ENCODE results near the gene TARBP2. TPM values are rescaled to one million over a fixed set of nuclear protein-coding genes. Genes with fewer than 3 reads are reported as not detected.

TARBP2 gene
- total RNA-seq, 1 experiment from 2014 or later, result 74.0 TPM

GRCh38 chr12:53505086-53505485 lies 4.0 kb downstream of the TARBP2 start:
- ATAC-seq, result no peak
- ChIA-PET CTCF (interaction anchor here (0.6 to 1.2 kb wide), 2 partner anchors 184 to 241 kb away, joined by 3 read pairs; partner anchors contain the start of gene AAAS), POLR2A (no interaction called here)
- peaks cover 14% of the 10 kb centered on the region for H3K4me1 Mint-ChIP-seq
- H3K36me3 Mint-ChIP-seq, result peaks cover 21% of the 10 kb centered on the region
- H3K27ac Mint-ChIP-seq, result no peak overlapping the region; the same call in 1 of the 2 replicates
- no peaks in the 10 kb centered on the region for H3K9me3 Mint-ChIP-seq
- TF ChIP-seq ZNF138 (CRISPR knock-in tag; conservative IDR thresholded peaks at IDR 0.05) (no peak), ZBTB43 (CRISPR knock-in tag; IDR thresholded peaks at IDR 0.05) (no peak), MYBL2 (CRISPR knock-in tag; IDR thresholded peaks at IDR 0.05) (no peak), ZNF232 (CRISPR knock-in tag; IDR thresholded peaks at IDR 0.05) (no peak), ERG (CRISPR knock-in tag; IDR thresholded peaks at IDR 0.05) (no peak), ATF6 (CRISPR knock-in tag; IDR thresholded peaks at IDR 0.05) (no peak), ZNF281 (CRISPR knock-in tag; IDR thresholded peaks at IDR 0.05) (no peak), USF1 (CRISPR knock-in tag; IDR thresholded peaks at IDR 0.05) (no peak), ELF4 (CRISPR knock-in tag; IDR thresholded peaks at IDR 0.05; ENCODE audit: low read depth) (no peak), ZMAT4 (CRISPR knock-in tag; IDR thresholded peaks at IDR 0.05) (no peak), MAX (CRISPR knock-in tag; IDR thresholded peaks at IDR 0.05) (no peak), JAZF1 (CRISPR knock-in tag; IDR thresholded peaks at IDR 0.05) (no peak), SOX15 (CRISPR knock-in tag; IDR thresholded peaks at IDR 0.05) (no peak), NR2C2 (CRISPR knock-in tag; IDR thresholded peaks at IDR 0.05) (no peak), OVOL2 (CRISPR knock-in tag; IDR thresholded peaks at IDR 0.05; ENCODE audit: borderline replicate concordance) (no peak), ZNF423 (CRISPR knock-in tag; IDR thresholded peaks at IDR 0.05) (no peak), MLX (CRISPR knock-in tag; IDR thresholded peaks at IDR 0.05) (no peak)
- H3K27me3 Mint-ChIP-seq (ENCODE audit: low read depth), result no peaks in the 10 kb centered on the region
- no peak for DNase-seq (ENCODE audit: low spot score)
- no peak overlapping the region for H3K4me3 Mint-ChIP-seq
